Rectal smooth muscle tissue (tissue), 1 donor: ENCODE data around the gene CDK5.
"Not testable (repeated sequence)": the region's sequence is repeated elsewhere in the genome, so short reads cannot be mapped to it uniquely, and the experiment has no call there.

Source experiments
- H3K27ac ChIP-seq: one replicate; pipeline ENCODE4 v1.7.0; 2013; ENCODE audit warnings: low read depth, low read length, inconsistent platforms
- H3K27me3 ChIP-seq: one replicate; pipeline ENCODE4 v1.7.0; 2013; ENCODE audit warnings: low read length; ENCODE audit not compliant: control insufficient read depth, insufficient read depth
- H3K36me3 ChIP-seq: one replicate; pipeline ENCODE4 v1.7.0; 2013; ENCODE audit warnings: low read length; ENCODE audit not compliant: control insufficient read depth, insufficient read depth
- H3K4me1 ChIP-seq: one replicate; pipeline ENCODE4 v1.7.0; 2013; ENCODE audit warnings: low read length; ENCODE audit not compliant: control insufficient read depth, insufficient read depth
- H3K4me3 ChIP-seq: one replicate; pipeline ENCODE4 v1.7.0; 2013; ENCODE audit warnings: low read length
- H3K9ac ChIP-seq: one replicate; pipeline ENCODE4 v1.7.0; 2013; ENCODE audit warnings: low read length

The CDK5 gene

DNA sequence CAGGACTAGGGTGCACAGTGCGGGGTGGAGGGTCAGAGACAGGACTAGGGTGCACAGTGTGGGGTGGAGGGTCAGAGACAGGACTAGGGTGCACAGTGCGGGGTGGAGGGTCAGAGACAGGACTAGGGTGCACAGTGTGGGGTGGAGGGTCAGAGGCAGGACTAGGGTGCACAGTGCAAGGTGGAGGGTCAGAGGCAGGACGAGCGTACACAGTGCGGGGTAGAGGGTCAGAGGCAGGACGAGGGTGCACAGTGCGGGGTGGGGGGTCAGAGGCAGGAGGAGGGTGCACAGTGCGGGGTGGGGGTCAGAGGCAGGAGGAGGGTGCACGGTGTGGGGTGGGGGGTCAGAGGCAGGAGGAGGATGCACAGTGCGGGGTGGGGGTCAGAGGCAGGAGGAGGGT, 14.2 kb downstream of the CDK5 start:
- H3K4me1 ChIP-seq, H3K4me3 ChIP-seq, H3K27me3 ChIP-seq, H3K36me3 ChIP-seq, H3K9ac ChIP-seq, H3K27ac ChIP-seq: not testable (repeated sequence)

DNA sequence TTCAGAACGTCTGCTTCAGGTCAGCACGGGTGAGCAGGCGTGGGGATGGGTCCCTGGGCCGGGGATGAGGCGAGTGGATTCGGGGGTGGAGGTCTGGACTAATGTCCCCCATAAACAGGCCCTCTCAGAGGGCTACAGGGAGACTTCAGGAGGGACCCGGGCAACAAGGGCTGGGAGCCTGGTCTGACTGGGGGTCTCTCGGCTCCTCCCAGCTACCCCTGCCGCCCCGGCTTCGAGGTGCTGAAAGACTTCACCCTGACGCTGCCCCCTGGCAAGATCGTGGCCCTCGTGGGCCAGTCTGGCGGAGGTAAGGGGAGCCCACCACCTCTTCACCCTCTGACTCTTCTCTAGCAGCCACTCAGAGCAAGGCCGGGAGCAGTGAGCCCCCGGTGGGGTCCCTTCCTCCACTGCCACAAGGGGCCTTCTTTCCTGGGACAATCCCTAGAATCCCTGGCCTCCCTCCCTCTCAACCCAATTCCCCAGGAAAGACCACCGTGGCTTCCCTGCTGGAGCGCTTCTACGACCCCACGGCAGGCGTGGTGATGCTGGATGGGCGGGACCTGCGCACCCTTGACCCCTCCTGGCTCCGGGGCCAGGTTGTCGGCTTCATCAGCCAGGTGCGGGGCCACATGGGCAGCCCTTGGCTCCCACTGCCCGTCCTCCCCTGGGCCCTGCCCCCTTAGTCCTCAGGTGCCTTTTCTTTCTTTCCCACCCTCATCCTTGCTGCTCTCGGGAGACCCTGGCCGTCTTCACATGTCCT, 16.9 kb downstream of the CDK5 start:
- Histone ChIP-seq H3K36me3 (peaks cover 4% of the 10 kb centered on the region), H3K4me3 (no peak overlapping the region)

DNA sequence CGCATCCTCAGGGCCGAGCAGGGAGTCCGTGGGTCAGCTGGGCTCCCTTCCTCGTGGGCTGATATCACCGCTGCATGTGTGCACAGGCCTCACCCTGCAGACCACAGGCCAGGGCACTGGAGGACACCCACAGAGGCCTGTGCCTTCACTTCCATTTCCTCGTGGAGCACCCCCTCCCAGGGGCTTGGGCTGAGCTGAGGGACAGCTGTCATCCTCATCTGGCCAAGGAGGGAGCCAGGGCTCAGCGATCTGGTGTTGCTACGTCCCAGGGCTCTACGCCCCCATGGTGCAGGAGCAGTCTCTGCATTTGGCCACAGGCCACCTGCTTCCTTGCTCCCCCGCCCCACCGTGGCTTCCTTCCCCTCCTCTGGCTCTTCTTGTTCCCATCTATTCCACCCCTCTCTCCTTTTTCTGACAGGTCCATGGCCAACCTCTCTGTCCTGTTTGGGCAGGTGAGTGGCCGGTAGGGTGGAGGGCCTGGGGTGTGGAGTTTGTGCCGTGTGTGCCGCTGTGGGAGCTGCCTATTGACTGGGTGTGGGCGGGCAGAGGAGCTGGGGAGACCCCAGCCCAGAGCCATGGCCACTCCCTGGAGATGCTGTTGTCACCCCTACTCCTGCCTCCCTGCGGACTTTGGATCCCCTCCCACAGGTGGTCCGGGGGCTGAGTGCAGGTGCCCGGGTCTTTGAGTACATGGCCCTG, 17.7 kb downstream of the CDK5 start:
- Histone ChIP-seq H3K4me3 (no peak overlapping the region), H3K27me3 (no peaks in the 10 kb centered on the region), H3K4me1 (no peaks in the 10 kb centered on the region), H3K36me3 (peaks cover 10% of the 10 kb centered on the region), H3K27ac (no peak overlapping the region), H3K9ac (no peak overlapping the region)

More for the DNA sequence above, 16.9 kb downstream of the CDK5 start:
- H3K4me1 ChIP-seq: no peaks in the 10 kb centered on the region
- H3K27ac ChIP-seq: no peak overlapping the region
- no peak overlapping the region for H3K9ac ChIP-seq
- H3K27me3 ChIP-seq: no peaks in the 10 kb centered on the region

DNA sequence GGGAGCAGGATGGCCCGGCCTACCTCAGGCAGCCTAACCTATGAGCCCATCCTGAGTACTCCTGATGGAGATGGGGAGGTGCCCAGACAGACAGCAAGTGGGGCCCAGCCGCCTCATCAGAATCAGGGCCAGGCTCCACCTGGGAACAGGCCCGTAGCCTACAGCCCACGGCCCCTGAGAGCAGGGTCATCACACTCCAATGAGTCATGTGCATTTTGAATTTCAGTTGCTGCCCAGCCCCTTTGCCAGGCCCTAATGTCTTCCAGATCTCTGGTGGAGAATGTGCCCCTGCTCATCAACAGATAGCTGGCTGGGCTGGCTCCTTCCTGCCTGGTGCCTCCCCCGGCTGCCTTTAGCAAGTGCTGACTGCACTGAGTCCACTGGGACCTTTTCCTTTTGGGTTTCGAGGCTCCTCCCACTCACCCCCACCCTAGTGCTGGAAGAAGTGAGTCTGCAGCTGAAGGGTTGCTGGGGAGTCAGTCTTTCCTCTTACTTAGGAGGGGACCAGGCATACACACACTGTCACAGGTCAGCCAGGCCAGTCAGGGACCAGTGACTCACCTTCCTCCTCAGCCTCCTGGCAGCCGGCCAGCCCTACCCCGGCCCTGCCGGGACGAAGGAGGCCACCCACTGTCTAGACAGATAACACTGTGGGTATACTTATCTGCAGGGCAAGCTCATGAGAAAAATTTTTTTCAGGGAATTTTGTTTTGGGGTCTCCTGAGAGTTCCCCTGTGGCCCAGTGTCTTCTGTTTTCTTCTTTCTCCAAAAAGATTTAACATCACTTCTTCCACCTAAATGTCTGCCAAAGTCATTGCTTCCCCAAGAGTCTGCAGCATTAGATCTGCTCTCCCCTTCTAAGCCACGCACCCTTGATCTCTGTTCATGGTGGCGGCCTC, 18.5 kb downstream of the CDK5 start:
- Histone ChIP-seq H3K27ac (no peak overlapping the region), H3K27me3 (no peaks in the 10 kb centered on the region), H3K36me3 (peaks cover 17% of the 10 kb centered on the region), H3K9ac (no peak overlapping the region), H3K4me3 (no peak overlapping the region), H3K4me1 (no peaks in the 10 kb centered on the region)

DNA sequence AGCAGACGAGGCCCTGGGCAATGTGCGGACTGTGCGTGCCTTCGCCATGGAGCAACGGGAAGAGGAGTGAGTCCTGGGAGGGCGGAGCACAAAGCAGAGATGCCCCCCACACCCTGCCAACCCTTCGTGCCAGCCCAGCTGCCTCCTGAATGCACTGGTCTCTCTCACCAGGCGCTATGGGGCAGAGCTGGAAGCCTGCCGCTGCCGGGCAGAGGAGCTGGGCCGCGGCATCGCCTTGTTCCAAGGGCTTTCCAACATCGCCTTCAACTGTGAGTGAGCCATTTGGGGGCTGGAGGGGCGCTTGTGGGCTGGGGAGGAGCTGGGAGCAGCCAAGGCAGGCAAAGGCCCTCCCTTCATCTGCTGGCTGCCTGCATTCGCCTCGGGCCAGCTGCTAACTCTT, 21.8 kb downstream of the CDK5 start:
- Histone ChIP-seq H3K4me1 (no peaks in the 10 kb centered on the region), H3K27ac (no peak overlapping the region), H3K4me3 (no peak overlapping the region), H3K9ac (no peak overlapping the region), H3K27me3 (no peaks in the 10 kb centered on the region), H3K36me3 (peaks cover 13% of the 10 kb centered on the region)

DNA sequence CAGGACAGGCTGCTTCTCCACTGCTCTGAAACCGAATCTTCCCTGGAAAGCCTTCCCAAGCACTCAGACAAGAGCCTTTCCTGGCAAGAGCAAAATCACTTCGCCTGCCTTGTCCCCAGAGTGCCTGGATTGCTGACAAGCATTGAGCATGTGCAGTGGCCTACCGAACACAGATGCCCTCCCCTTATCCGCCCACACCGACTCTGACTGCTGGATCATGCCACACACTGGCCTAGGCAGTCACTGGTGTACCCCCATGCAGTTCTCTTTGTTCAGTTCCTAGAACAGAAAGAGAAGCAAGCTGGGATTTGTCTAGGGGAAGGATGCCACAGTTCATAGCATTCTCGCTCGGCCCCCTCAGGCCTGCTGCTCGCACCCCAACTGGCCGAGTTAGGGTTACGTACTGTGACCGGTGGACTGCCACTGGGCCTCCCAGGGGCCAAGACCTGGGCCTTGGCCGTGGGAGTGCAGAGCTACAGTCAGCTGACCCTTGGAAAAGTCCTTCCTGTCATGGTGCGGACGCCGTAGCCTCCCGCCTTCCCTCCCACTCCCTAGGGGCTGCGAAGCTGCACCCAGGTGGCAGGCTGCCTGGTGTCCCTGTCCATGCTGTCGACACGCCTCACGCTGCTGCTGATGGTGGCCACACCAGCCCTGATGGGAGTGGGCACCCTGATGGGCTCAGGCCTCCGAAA, 22.5 kb downstream of the CDK5 start:
- Histone ChIP-seq H3K4me3 (no peak overlapping the region), H3K9ac (no peak overlapping the region), H3K27ac (no peak overlapping the region), H3K4me1 (no peaks in the 10 kb centered on the region), H3K36me3 (peaks cover 13% of the 10 kb centered on the region), H3K27me3 (no peaks in the 10 kb centered on the region)

DNA sequence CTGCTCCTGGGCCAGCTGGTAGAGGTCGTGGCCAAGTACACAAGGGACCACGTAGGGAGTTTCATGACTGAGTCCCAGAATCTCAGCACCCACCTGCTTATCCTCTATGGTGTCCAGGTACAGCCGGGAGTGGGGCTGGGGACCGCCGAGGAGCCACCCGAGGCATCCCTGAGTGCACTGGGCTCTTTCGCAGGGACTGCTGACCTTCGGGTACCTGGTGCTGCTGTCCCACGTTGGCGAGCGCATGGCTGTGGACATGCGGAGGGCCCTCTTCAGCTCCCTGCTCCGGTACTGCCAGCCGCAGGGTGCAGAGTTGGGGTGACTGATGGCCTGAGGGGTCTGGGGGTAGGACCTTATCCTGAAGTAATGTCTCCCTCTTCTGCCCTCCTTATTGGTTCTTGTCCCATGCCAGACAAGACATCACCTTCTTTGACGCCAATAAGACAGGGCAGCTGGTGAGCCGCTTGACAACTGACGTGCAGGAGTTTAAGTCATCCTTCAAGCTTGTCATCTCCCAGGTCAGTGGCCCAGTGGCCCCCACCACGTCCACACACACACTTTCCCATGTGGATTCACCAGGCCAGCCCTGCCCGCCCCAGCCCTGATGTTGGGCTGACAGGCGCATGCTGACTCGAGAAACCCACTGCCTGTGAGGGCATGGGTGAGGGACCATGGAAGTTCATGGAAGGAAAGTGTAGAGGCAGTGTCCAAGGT, 23.2 kb downstream of the CDK5 start:
- Histone ChIP-seq H3K9ac (no peak overlapping the region), H3K4me1 (no peaks in the 10 kb centered on the region), H3K4me3 (no peak overlapping the region), H3K36me3 (peaks cover 13% of the 10 kb centered on the region), H3K27ac (no peak overlapping the region), H3K27me3 (no peaks in the 10 kb centered on the region)

DNA sequence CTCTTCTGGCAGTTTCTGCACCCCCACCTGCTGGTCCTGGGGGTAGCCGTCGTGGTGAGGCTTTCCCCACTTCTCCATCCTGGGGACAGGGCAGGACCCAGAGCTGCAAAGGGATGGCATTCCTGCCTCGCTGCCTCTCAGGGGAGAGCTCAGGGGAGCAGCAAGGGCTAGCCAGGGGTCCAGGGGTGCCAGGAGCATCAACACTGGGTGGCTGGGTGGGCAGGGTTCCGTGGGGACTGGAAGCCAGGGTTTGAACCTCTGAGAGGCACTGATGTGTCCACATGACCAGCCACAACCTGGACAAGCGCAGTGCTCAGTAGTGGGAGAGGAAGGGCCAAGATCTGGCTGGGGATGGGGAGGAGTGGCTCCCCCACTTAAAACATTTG, 23.8 kb downstream of the CDK5 start:
- Histone ChIP-seq H3K9ac (no peak overlapping the region), H3K27me3 (no peaks in the 10 kb centered on the region), H3K27ac (no peak overlapping the region), H3K4me1 (peaks cover 2% of the 10 kb centered on the region), H3K4me3 (no peak overlapping the region), H3K36me3 (peaks cover 13% of the 10 kb centered on the region)

DNA sequence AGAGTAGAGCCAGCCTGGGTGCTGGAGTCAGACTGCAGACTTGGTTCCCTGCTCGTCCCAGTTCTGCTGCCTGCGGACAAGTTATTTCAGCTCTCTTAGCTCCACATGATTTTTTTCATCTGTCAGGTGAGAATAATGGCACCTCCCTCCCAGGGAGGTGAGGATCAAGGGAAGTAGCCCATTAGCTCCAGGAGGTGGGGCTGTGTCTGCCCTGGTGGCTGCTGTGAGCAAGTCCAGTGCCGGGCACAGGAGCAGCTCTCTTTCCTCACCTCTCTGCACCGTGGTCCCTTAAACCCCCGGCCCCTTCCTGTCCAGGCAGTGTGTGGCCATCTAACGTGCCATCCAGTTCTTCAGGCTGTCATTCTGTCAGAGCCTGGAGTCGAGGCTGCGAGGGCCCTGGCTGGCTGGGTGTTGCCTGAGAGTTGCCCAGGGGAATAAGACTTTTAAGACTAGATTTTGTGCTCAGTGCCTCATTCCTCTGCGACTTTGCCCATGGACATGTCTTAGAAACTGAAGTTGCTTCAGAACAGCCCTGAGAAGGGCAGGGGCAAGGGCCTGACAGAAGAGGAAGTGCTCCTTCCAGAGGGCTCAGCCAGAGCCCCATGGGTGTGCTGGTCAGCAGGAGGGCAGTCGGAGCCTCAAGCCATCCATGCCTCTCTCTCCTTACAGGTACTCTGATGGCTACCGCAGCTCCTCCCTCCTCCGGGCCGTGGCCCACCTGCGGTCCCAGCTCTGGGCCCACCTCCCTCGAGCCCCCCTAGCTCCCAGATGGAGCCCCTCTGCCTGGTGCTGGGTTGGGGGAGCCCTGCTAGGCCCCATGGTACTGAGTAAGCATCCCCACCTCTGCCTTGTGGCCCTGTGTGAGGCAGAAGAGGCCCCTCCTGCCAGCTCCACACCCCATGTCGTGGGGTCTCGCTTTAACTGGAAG, 24.5 kb downstream of the CDK5 start:
- no peak overlapping the region for H3K9ac ChIP-seq

DNA sequence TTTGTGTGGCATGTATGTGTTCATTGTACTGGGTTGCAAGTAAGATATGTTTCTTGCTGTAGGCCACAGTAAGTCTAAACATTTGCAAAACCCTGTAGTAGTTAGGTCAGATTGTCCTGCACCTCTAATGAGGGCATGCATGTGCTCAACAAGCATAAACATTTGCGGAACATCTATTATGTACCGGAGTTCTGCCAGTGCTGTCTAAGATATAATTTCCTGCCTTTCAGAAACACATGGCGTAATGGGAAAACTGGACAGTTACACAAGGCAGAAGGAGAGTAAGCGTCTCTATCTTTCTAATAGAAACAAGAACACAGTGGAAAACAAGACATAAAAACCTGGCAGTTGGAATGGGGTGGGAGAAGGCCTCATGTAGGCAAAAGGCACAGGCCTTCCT, 26.7 kb downstream of the CDK5 start:
- H3K36me3 ChIP-seq: peaks cover 13% of the 10 kb centered on the region
- H3K4me3 ChIP-seq: no peak overlapping the region
- H3K27me3 ChIP-seq: no peaks in the 10 kb centered on the region
- H3K4me1 ChIP-seq: peaks cover 2% of the 10 kb centered on the region
- H3K27ac ChIP-seq: no peak overlapping the region
- H3K9ac ChIP-seq: no peak overlapping the region

More for the DNA sequence above, 24.5 kb downstream of the CDK5 start:
- H3K4me3 ChIP-seq: no peak overlapping the region
- H3K27ac ChIP-seq: no peak overlapping the region
- peaks cover 2% of the 10 kb centered on the region for H3K4me1 ChIP-seq
- H3K36me3 ChIP-seq: peaks cover 13% of the 10 kb centered on the region
- H3K27me3 ChIP-seq: no peaks in the 10 kb centered on the region
